Activated CD4-positive, alpha-beta T cell treated with anti-CD3 and anti-CD28 coated beads, Interleukin-2, amount 50 U/mL, for 24 hours (primary cell): ENCODE data around the gene RAB34.
A peak's percentile ranks its signal among the peaks of the same experiment; 100 is the strongest.

ENCODE experiments used
- DNase-seq, 2 donors: peaks; one replicate each; pipeline ENCODE4 v3.0.0-alpha.2; 2020; ENCODE audit warnings: low read depth in 1 of 2, low spot score in 1 of 2

Gene RAB34

GRCh38 chr17:28712705-28713415, 4.8 kb downstream of the RAB34 start:
- DNase-seq = no peak

GRCh38 chr17:28712032-28712704, 5.5 kb downstream of the RAB34 start:
- DNase-seq = peak; percentile 30 to 64

DNA sequence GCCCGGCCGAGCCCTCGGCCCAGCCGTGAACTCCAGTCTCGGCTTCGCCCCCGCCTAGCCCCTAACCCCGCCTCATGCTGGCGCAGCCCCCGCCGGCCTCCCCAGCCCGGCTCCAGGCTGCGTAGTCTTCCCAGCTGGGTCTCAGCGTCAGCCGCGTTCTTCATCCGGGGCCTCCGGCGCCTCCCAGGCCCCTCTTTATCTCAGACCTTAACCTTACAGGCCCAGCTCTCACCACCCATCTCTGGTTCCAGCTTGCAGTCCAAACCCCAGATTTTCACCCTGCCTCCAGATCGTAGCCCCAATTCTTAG, 6.0 kb downstream of the RAB34 start, which contains the start of gene PROCA1:
Gene PROCA1, minus strand, starts transcription at position 166 of the 309 bp plus-strand sequence. CDS start 228 bp downstream, outside the sequence.
- no peak for DNase-seq

DNA sequence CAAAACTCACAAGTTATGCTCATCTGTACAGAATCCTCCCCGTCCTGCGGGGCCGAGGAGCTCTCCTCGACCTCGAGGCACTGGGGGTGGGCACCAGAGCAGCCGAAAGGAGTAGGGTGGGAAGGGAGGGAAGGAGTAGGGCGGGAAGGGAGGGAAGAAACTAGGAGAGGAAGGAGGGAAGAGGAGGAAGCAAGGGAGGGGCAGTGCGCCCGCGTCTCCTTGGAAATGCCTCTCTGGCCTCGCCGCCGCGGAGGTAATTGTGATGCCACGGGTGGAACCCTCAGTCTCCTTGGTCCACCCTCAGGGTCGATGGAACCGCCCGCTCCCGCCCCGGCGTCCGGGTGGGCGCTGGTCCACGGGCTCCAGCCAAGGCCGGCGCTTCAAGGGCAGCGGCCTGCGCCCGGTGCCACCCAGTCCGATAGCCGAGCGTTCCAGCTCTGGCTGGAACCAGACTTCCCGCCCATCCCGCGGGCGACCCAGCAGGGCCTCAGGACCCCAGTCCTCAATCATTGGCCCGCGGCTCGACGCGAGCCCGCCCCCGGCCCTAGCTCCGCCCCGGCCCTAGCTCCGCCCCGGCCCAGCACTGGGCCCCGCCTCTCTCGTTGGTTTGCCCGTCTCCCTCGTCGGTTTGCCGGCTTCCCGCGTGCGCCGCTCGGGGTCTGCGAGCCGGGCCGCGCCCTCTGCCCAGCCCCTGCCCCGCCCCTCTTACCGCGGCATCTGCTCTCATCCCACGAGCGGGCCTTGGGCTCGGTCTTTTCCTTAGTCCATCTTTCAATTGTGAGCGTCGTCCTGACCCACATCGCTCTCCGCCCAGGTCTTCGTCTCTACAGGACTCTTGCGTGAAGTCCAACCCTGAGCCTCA, 6.6 kb downstream of the RAB34 start:
- DNase-seq = peak; percentile 83 to 90

DNA sequence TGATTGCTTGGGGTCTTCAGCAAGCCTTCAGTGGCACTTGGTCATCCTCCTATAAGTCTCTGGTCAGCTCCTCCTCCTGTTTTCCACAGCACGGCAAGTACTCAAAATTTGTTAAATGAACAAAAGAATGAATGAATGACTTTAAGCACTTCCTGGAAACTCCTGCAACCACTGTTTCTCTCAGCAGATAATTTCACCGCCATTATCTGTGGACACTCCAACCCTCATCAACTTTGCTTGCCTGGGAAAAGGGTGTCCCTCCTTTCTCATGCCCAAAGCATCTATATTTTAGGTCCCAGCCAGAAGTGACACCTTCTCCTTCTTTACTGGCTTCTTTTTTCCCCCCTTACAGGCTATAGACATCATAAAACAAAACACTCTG, 10.3 kb downstream of the RAB34 start:
- no peak for DNase-seq

GRCh38 chr17:28706471-28707338, 11.0 kb downstream of the RAB34 start:
- no peak for DNase-seq

- no peak for DNase-seq
Measured at GRCh38 chr17:28705728-28706334, 11.8 kb downstream of the RAB34 start.

- no peak for DNase-seq
Measured at GRCh38 chr17:28705074-28705659, 12.5 kb downstream of the RAB34 start.

DNA sequence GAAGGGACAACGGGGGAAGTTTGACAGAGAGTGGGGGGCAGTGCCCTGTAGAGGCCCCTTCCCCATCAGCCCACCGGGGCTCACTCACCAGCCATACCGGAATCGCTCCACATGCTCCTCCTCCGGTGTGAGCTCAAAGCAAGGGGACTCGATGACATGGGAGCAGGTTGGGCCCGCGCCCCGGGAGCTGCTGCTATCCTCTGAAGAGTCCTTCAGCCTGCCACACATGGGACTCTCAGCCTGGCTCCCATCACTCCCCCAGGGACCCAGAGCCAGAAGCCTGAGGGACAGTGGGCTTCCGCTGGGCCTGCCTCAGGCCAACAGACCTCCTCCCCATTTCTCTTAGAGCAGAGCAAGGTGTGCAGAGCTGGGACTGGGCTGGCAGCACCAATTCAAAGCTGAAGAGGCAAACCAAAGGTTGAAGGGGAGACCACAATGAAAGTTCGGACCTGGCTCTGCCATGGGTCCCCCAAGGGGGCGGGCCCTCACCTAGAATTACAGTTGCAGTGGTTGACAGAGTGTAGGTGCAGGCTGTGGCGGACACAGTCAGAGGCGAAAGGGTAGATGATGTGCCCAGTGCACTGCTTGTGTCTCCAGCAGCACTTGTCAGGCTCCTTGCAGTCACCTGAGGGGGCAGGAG, 13.3 kb downstream of the RAB34 start:
- DNase-seq = no peak

DNA sequence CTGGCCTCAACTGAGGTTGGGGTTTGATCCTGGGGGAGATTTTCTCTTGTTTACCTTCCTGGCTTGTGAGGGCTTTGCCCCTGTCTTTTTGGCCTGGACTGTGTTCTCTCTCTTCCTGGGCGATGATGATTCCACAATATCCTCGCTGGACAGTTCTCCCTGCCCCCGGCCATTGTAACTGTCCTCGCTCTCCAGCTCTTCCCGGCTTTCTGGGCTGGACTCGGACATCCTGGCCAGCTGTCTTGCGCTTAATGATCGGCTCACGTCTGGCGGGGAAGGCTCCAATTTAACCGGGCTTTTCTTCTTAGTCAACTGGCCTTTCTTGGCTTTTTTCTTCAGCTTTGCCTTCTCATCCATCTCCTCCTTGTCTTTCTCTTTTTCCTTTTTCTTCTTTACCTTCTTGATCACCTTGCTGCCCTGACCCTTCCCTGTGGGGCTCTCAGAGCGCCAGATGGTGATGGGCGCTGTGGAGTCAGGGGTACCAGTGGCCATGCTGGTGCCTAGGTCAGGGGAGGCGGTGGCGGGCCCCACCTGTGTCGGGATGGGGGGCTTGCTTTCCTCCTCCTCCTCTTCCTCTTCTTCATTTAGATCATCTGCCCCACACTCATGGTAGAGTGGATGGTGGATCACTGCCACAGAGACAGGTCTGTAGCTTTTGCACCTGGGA, 14.0 kb downstream of the RAB34 start:
- no peak for DNase-seq

GRCh38 chr17:28702752-28703150, 14.9 kb downstream of the RAB34 start:
- no peak for DNase-seq

DNA sequence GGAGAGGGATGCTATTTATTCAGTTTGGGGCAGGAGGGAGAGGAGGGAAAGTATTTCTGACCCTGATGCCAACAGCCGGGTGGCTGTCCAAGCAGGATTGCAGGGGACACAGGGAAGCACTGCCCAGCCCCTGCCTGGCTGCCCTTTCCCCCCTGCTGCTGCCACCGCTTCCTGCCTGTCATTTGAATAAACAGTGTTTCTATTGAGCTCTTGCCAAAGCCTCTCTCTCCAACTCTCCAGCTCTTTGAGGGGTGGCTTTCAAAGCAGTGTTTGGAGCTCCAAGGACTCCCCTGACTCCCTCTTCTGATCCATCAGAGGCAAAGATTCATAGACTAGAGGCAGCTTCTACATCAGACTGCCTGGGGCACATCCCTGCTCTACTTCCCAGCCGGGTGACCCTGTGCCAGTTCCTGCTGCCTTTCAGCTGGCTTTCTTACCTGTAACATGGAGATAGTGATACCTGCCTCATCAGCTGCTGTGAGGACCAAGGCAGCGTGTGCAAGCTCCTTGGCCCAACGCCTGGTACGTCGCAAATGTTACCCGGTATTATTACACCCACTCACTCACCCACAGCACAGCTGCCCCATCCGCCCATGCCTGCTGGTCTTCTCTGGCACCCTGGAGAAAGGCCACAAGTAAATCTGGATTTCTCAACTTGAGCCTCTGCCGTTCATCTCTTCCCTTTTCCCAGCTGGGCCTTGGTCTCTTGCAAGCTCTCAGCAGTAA, 15.5 kb downstream of the RAB34 start:
- no peak for DNase-seq

DNA sequence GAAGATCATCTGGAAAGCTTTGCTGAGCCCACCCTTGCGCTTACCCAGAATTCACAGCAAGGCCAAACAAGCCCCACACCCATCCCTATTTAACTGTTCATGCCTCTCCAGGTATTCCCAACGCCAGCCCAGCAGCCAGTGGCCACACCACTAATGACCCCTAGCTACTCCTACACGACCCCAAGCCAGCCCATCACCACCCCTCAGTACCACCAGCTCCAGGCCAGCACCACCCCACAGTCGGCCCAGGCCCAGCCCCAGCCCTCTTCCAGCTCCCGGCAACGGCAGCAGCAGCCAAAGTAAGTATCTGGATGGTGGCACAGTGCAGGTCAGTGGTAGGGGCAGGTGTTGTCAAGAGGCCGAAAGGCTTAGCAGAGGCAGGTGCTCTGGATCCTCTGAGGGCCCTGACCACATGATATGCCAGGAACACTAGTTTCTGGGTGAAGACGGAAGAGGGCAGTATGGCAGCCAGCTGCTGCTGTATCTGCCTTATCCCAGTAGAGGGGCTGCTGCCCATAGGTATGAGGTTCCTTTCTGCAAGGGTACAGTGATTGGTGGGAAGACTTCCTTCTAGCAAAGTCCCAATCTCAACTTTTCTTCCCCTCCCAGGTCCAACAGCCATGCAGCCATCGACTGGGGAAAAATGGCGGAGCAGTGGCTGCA, 16.7 kb downstream of the RAB34 start:
- no peak for DNase-seq

DNA sequence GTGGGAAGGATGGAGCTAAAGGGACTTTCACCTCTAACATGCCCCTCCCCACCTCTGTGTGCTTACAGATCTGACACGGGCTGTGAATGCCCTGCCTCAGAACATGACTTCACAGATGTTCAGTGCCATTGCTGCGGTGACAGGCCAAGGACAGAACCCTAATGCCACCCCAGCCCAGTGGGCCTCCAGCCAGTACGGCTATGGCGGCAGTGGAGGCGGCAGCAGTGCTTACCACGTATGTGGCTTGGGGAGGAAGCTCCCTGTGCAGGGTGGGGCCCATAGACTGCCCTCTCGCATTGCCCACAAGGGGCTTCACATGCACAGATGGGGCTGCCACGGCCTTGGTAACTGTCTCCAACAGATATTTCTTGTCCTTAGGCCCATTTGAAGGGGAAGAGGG, 17.4 kb downstream of the RAB34 start:
- no peak for DNase-seq

DNA sequence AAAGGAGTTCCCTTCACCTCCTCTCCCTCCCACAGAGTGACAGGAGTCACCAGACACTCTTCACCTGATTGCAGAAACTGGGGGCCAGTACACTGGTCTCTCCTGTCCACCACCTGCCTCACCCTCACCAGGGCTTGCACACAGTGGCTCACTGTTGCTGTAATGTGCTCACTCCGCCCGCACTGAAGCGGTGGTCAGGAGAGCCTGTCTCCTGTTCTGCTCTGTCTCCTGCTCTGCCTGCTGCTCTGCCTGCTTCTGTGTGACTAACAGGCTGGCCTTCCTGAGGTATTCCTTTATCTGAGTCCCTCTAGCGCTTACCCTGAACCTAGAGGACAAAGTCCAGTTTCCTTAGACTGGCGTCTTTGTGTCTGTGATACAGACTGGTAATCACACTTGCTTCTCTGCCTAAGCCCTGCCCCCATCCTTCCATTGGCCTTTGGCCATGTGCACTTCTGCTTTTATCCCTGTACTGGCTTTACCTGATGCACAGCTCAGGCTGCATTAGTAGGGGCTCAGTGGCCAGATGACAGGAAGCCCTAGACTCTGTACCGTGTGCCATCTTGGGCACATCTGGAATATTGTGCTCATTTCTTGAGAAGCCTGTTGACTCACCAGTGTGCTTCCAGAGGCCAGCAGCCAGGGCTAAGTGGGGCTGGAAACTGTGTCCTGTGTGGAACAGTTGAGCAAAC, 19.3 kb downstream of the RAB34 start:
- no peak for DNase-seq

- no peak for DNase-seq
Measured at GRCh38 chr17:28693869-28694268, 23.8 kb downstream of the RAB34 start.

- DNase-seq = no peak
Measured at GRCh38 chr17:28689011-28689410, 28.7 kb downstream of the RAB34 start.
